MV-4-11 (cell line): ENCODE measurements around the gene HOXC4.
"Not testable (repeated sequence)": the region's sequence is repeated elsewhere in the genome, so short reads cannot be mapped to it uniquely, and the experiment has no call there.

Experiments used
- DNase-seq: peaks from one replicate; lab custom pipeline; 2025; lab: John Stamatoyannopoulos, UW

The HOXC4 gene

DNA sequence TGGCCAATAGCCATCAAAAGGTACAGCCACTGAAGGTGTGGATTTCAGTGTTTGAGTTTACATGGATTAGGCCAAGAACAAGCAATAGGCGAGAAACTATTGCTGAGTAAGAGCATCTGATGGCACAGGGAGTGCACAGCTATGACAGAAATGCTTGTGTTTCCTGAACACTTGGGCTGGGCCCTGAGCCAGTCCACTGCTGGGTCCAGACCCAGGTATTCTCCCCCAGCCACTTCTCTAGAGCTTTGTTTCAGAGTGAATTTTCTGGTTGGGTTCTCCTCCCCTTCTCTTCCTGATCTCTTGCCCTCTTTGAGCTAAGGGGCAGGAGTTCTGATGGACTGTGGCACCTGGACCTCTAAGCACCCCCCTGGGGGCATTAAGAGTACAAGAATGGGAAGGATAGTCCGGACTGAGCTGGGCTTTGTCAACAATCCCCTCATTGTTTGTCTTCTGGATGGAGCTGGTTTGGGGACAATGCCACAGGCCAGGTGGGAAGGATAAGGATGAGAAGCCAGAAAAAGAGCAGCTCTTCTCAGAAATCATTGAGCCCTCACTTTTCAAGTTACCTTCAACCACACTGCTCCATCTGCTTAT, 12.4 kb upstream of the HOXC4 start:
- DNase-seq = no peak

DNA sequence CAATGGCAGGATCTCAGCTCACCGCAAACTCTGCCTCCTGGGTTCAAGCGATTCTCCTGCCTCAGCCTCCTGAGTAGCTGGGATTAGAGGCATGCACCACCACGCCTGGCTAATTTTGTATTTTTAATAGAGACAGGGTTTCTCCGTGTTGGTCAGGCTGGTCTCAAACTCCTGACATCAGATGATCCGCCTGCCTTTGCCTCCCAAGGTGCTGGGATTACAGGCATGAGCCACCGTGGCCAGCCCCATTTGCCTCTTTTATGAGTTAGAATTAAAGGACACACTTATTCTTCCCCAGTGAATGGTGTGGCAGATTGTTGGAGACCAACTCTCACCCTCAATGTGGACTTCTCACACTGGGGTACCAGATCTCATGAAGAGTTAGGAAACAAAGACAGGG, 11.6 kb upstream of the HOXC4 start:
- DNase-seq = not testable (repeated sequence)

GRCh38 chr12:54042970-54043853, 10.4 kb upstream of the HOXC4 start:
- no peak for DNase-seq

- DNase-seq = no peak
Observed at GRCh38 chr12:54044425-54045103, 9.1 kb upstream of the HOXC4 start.

DNA sequence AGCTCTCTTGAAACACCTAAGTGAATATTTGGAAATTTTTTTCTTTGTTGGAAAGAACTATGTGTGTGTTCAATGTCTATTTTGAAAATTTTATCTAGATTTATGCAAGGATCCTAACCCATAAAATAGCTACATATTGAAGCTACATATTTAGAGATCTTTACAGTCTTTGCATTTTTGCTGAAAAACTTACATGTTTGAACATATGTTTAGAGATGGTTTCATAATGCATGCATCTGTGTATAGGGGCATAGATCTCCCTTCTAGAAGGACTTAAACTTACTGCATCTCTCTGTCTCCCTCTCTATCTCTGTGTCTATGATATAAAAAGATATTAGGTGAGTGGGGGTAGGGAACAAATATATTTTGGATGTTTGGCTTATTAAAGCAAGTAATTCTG, 8.2 kb upstream of the HOXC4 start:
- DNase-seq = no peak

GRCh38 chr12:54045868-54046521, 7.6 kb upstream of the HOXC4 start:
- no peak for DNase-seq

GRCh38 chr12:54046809-54047159, 6.9 kb upstream of the HOXC4 start:
- DNase-seq = no peak

DNA sequence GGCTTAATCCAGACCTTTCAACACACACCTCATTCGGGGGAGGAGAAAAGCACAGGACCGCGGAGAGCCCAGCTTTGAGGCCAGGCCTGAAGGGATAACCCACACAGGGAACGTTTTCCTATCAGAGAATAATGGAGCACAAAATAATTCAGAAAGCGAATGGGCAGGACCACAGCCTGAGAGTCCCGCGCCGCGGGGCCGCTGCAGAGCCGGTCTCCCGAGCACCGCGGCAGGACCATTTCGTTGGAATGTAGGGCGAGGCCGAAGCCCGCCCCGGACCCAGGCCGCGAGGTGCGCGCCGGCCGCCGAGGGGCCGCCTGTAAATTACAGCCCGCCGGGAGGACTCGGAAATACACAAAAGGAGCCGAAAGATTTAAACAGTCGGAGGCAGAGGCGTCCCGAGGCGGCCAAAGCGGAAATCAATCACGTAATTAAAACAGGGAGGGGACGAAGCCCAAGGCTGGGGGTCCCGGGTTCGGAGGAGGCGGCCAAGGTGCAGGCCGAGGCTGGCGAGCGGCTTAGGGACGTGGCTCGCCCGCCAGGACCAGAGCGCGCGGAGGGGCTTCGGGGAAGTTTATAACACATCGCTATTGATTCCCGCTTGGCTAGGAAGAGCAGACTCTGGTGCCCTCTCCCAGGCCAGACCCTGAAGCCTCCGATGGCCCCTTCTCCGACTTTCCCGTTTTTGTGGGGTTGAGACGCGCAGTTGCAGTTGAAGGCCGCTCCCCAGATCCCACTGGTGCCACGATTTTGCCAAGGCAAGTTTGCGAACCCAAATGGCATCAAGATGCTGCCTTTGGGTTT, 6.3 kb upstream of the HOXC4 start:
- no peak for DNase-seq

- no peak for DNase-seq
Observed at GRCh38 chr12:54047964-54048303, 5.7 kb upstream of the HOXC4 start.

DNA sequence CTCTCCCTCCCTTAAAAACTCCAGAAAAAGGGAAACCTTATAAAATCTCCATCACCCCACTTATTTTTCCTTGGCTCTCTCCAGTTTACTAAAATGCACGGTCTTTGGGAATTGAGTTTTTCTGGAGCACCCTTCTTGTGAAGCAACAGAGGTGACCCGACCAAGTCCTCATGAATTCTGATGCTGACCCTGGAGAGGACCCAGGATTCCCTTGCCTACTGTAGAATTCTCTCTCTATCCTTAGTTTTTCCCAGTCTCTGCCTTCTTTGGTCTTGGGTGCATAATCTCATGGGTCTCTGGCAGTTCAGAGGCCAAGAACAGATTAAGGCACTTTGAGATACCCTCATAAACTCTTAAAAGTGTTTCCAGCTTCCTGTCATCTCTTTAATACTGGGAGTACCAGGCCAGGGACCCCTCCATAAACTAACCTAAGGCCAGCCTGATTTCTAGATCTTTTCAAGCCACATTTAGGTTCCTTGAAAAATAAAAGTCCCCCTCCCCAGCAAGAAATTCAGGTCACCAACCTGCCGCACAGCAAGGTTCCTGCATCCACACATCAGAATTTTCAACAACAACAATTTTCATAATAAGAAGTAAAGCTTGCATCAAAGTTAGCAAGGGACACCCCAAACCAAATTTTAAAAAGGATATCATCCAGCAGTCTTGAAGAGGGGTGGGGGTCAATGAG, 5.1 kb upstream of the HOXC4 start:
- DNase-seq = no peak

GRCh38 chr12:54049108-54049507, 4.5 kb upstream of the HOXC4 start:
- no peak for DNase-seq

- no peak for DNase-seq
Observed at GRCh38 chr12:54050482-54050810, 3.2 kb upstream of the HOXC4 start.

DNA sequence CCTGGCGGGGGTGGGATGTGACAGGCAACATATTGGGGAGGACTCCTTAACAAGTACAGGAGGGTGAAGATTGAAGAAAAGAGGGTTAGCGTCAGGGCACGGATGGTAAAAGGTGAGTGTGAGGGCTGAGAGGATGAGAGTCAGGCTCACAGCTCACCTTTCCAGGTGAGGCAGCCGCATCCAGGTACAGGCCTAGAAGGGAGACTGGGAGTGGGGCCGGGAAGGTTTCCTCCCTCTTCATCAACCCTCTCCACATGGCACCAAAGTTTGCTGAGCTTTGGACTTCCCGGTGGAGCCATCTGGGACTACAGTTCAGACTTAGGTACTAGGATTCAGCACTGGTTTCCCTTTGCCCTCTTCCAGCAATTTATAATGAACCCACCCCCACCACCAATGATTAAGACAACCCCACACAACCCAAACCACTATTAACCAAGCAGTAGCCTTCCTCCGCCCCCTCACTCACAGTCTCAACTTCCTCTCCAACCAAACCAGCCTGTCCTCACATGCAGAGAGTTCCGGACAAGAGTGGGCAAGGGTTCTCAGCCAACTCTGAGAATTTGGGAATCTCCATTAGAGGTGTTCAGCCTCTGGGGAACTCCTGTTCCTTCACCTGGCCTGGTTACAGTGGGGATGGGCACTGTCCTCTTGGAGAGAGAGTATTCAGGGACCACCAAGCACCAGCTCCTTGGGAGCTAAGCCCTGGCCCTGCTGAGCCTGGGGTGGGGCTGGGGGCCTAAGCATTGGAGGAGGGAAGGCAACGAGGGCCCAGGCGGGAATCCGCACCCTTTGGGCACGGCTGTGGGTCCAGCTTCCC, 2.4 kb upstream of the HOXC4 start:
- no peak for DNase-seq

DNA sequence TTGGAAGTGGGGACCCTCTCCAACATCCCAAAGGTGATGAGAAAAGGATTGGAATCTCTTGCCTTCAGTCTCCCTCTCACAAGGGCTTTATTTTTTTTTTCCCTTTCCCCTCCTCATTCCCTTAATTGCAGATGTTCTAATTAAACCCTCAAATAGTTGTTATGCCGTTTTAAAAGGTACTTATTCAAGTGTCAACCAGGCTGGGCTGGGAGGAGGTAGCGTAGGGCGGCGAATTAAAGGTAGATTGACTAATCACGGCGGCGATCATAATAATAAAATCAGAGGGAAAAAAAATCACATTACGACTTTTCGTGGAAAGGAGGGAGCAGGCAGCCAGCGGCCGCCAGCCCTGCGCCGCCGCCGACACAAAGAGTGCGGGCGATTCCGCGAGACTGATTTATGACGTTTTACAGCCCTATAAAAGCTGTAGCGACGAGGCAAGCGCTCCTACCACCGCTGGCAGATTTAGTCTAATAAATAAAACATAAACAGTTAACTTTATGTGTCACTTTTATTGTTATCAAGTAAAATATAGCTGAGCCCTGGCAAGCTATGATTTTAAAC, 1.7 kb upstream of the HOXC4 start:
- DNase-seq = no peak

- DNase-seq = no peak
Observed at GRCh38 chr12:54052438-54053002, 1.1 kb upstream of the HOXC4 start.

GRCh38 chr12:54053003-54053750, 458 bp upstream of the HOXC4 start:
- DNase-seq = no peak

DNA sequence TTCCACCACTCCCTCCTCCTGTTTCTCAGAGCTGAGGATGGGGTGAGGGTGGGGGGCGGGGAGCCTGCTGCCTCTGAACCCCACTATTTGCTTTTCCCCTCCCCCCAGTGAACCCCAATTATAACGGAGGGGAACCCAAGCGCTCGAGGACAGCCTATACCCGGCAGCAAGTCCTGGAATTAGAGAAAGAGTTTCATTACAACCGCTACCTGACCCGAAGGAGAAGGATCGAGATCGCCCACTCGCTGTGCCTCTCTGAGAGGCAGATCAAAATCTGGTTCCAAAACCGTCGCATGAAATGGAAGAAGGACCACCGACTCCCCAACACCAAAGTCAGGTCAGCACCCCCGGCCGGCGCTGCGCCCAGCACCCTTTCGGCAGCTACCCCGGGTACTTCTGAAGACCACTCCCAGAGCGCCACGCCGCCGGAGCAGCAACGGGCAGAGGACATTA, 1.1 kb downstream of the HOXC4 start:
- no peak for DNase-seq

DNA sequence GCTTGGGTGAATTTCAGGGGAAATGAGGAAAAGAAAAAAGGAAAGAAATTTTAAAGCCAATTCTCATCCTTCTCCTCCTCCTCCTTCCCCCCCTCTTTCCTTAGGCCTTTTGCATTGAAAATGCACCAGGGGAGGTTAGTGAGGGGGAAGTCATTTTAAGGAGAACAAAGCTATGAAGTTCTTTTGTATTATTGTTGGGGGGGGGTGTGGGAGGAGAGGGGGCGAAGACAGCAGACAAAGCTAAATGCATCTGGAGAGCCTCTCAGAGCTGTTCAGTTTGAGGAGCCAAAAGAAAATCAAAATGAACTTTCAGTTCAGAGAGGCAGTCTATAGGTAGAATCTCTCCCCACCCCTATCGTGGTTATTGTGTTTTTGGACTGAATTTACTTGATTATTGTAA, 1.9 kb downstream of the HOXC4 start:
- DNase-seq = no peak

DNA sequence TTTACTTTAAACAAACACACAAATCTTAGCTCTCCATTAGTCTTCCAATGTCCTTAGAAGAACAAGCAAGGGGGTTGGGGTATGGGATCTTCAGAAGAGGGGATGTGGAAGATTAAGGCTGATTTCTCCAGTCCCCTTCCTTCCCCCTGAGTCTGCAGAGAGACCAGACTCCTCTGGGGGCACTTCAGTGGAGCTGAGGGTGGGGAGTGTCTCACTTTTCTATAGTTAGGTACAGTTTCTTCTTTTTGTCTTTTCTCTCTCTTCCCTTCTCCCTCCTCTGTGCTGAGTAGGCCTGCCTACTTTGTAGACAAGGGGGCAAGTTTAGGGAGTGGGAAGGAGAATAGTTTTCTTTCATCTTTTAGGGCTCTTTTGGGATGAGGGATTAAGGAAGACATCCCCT, 2.5 kb downstream of the HOXC4 start:
- DNase-seq = no peak
